ENCODE measurements around the gene IL18R1. TPM values are rescaled to one million over a fixed set of nuclear protein-coding genes. Genes with fewer than 3 reads are reported as not detected.

The IL18R1 gene
- total RNA-seq, 6 experiments from 2014 or later, result 5.5 to 11.2 (median 8.1) TPM

GRCh38 chr2:102392942-102393341 is 37.3 kb downstream of the IL18R1 start:
- Histone ChIP-seq H3K36me3 (no peaks in the 10 kb centered on the region), H3K4me1 (no peaks in the 10 kb centered on the region), H3K27ac (no peak overlapping the region), H3K27me3 (no peaks in the 10 kb centered on the region), H3K9me3 (no peaks in the 10 kb centered on the region), H3K4me3 (no peak overlapping the region)
- ATAC-seq (no peak), DNase-seq (no peak)
- intact Hi-C loops (cut with DNase I), result no loop called here
- WGBS (ENCODE audit: insufficient coverage, low coverage, low lambda C conversion rate, missing lambda C conversion rate), result 22% methylated on average over 1 of the region's 1 CpG
- no peak for TF ChIP-seq CTCF (IDR thresholded peaks at IDR 0.05)
- TF ChIP-seq POLR2A (IDR thresholded peaks at IDR 0.05), result no peak

GRCh38 chr2:102396012-102396411 is 40.4 kb downstream of the IL18R1 start:
- Histone ChIP-seq H3K27me3 (no peaks in the 10 kb centered on the region), H3K27ac (no peak overlapping the region), H3K9me3 (no peaks in the 10 kb centered on the region), H3K36me3 (no peaks in the 10 kb centered on the region), H3K4me1 (no peaks in the 10 kb centered on the region), H3K4me3 (no peak overlapping the region)
- TF ChIP-seq CTCF (IDR thresholded peaks at IDR 0.05), result no peak
- TF ChIP-seq POLR2A (IDR thresholded peaks at IDR 0.05), result no peak
- DNase-seq, result no peak
- no peak for ATAC-seq
- intact Hi-C loops (cut with DNase I), result no loop called here
- 85% methylated on average over 2 of the region's 2 CpGs for WGBS (ENCODE audit: insufficient coverage, low coverage, low lambda C conversion rate, missing lambda C conversion rate)

- H3K4me3 ChIP-seq, result no peak overlapping the region
- H3K4me1 ChIP-seq, result no peaks in the 10 kb centered on the region
- intact Hi-C loops (cut with DNase I), result no loop called here
- no peak for ATAC-seq
- TF ChIP-seq CTCF (IDR thresholded peaks at IDR 0.05) (no peak), POLR2A (IDR thresholded peaks at IDR 0.05) (no peak)
- no peaks in the 10 kb centered on the region for H3K36me3 ChIP-seq
- WGBS (ENCODE audit: insufficient coverage, low coverage, low lambda C conversion rate, missing lambda C conversion rate), result 85% methylated on average over 5 of the region's 6 CpGs
- H3K9me3 ChIP-seq, result no peaks in the 10 kb centered on the region
- no peaks in the 10 kb centered on the region for H3K27me3 ChIP-seq
- DNase-seq, result no peak
- H3K27ac ChIP-seq, result no peak overlapping the region
Measured at GRCh38 chr2:102397209-102397608, 41.6 kb downstream of the IL18R1 start.

- WGBS (ENCODE audit: insufficient coverage, low coverage, low lambda C conversion rate, missing lambda C conversion rate), result 97% methylated on average over 5 of the region's 7 CpGs
- peak in 2 of 4 donors; percentile 6 to 33 for ATAC-seq
- no peaks in the 10 kb centered on the region for H3K4me1 ChIP-seq
Measured at GRCh38 chr2:102399499-102400141, 44.0 kb downstream of the IL18R1 start.

More at GRCh38 chr2:102399499-102400141, 44.0 kb downstream of the IL18R1 start:
- intact Hi-C loops (cut with DNase I), result no loop called here
- TF ChIP-seq CTCF (IDR thresholded peaks at IDR 0.05) (no peak), POLR2A (IDR thresholded peaks at IDR 0.05) (no peak)
- no peak for DNase-seq
- no peaks in the 10 kb centered on the region for H3K36me3 ChIP-seq
- H3K9me3 ChIP-seq, result no peaks in the 10 kb centered on the region
- H3K27ac ChIP-seq, result no peak overlapping the region
- H3K4me3 ChIP-seq, result no peak overlapping the region
- H3K27me3 ChIP-seq, result no peaks in the 10 kb centered on the region
